HEK293 (cell line): ENCODE results near the gene NEK11.

ENCODE experiments used
- CTCF ChIP-seq: fragments of 450-650 bp; formaldehyde crosslinking; IDR thresholded peaks from 2 replicates; pipeline ENCODE4 v1.5.1; 2016; ENCODE audit warnings: missing biosample characterization, missing genetic modification characterization
- FEZF1 ChIP-seq: fragments of 450-650 bp; formaldehyde crosslinking; IDR thresholded peaks from 2 replicates; pipeline ENCODE4 v1.5.1; 2016; ENCODE audit warnings: missing biosample characterization, missing genetic modification characterization
- MZF1 ChIP-seq: fragments of 450-650 bp; formaldehyde crosslinking; IDR thresholded peaks from 2 replicates; pipeline ENCODE4 v1.5.1; 2017; ENCODE audit warnings: missing biosample characterization, missing genetic modification characterization, borderline replicate concordance
- PRDM10 ChIP-seq: fragments of 450-650 bp; formaldehyde crosslinking; IDR thresholded peaks from 2 replicates; pipeline ENCODE4 v1.5.1; 2016; ENCODE audit warnings: missing biosample characterization, missing genetic modification characterization
- RBAK ChIP-seq: fragments of 450-650 bp; formaldehyde crosslinking; IDR thresholded peaks from 2 replicates; pipeline ENCODE4 v1.5.1; 2016; ENCODE audit warnings: missing biosample characterization, missing genetic modification characterization
- SP7 ChIP-seq: fragments of 450-650 bp; formaldehyde crosslinking; IDR thresholded peaks from 2 replicates; pipeline ENCODE4 v1.5.1; 2016; ENCODE audit warnings: missing biosample characterization, missing genetic modification characterization
- ZBTB44 ChIP-seq: fragments of 450-650 bp; IDR thresholded peaks from 2 replicates; pipeline ENCODE4 v1.5.1; 2018; ENCODE audit warnings: missing biosample characterization, mild to moderate bottlenecking, missing genetic modification characterization
- ZNF140 ChIP-seq: fragments of 450-650 bp; formaldehyde crosslinking; IDR thresholded peaks from 2 replicates; pipeline ENCODE4 v1.5.1; 2016; ENCODE audit warnings: missing biosample characterization, missing genetic modification characterization
- ZNF174 ChIP-seq: fragments of 450-650 bp; formaldehyde crosslinking; IDR thresholded peaks from 2 replicates; pipeline ENCODE4 v1.5.0; 2017; ENCODE audit warnings: missing biosample characterization, mild to moderate bottlenecking, missing genetic modification characterization
- ZNF175 ChIP-seq: fragments of 450-650 bp; formaldehyde crosslinking; IDR thresholded peaks from 2 replicates; pipeline ENCODE4 v1.5.1; 2016; ENCODE audit warnings: missing biosample characterization, missing genetic modification characterization
- ZNF660 ChIP-seq: fragments of 450-650 bp; IDR thresholded peaks from 2 replicates; pipeline ENCODE4 v1.5.1; 2018; ENCODE audit warnings: missing biosample characterization, mild to moderate bottlenecking, missing genetic modification characterization
- ZNF692 ChIP-seq: fragments of 450-650 bp; formaldehyde crosslinking; IDR thresholded peaks from 2 replicates; pipeline ENCODE4 v1.5.1; 2016; ENCODE audit warnings: missing biosample characterization, missing genetic modification characterization
- ZNF704 ChIP-seq: fragments of 450-650 bp; formaldehyde crosslinking; IDR thresholded peaks from 2 replicates; pipeline ENCODE4 v1.5.1; 2016; ENCODE audit warnings: missing biosample characterization, missing genetic modification characterization

- TF ChIP-seq ZNF174 (tag by site-specific recombination) = no peak
- no peak for TF ChIP-seq CTCF
- TF ChIP-seq ZNF175 = no peak
- TF ChIP-seq FEZF1 (tag by site-specific recombination) = no peak
- TF ChIP-seq SP7 (tag by site-specific recombination) = no peak
- TF ChIP-seq PRDM10 (tag by site-specific recombination) = no peak
- no peak for TF ChIP-seq ZNF660 (tag by site-specific recombination)
- no peak for TF ChIP-seq ZNF704 (tag by site-specific recombination)
- TF ChIP-seq ZBTB44 (tag by site-specific recombination) = no peak
- no peak for TF ChIP-seq ZNF140 (tag by site-specific recombination)
- no peak for TF ChIP-seq ZNF692
- no peak for TF ChIP-seq RBAK (tag by site-specific recombination)
- no peak for TF ChIP-seq MZF1 (tag by site-specific recombination)
Observed at GRCh38 chr3:131174752-131175151, 148.1 kb downstream of the NEK11 start.
